Upper lobe of left lung (tissue), 6 donors: ENCODE results near the gene HIF1A. TPM values are rescaled to one million over a fixed set of nuclear protein-coding genes. Genes with fewer than 3 reads are reported as not detected.

Experiments
- ATAC-seq, 2 donors: fragments of 200-7000 bp; cut with Tn5 transposase; one replicate each; pipeline ENCODE4 v1.9.1; 2022; ENCODE audit warnings: mild to moderate bottlenecking in 2 of 2, moderate library complexity in 2 of 2; ENCODE audit not compliant: low FRiP score in 2 of 2
- DNase-seq, 2 donors: peaks; one replicate each; pipeline ENCODE4 v3.0.0-alpha.2; 2019 to 2020
- H3K27ac ChIP-seq, 4 donors: fragments of 200-600 bp; sonication (generic); one replicate each; pipeline ENCODE4 v1.5.1; 2016 to 2019
- H3K27me3 ChIP-seq, 4 donors: fragments of 200-600 bp; sonication (generic); one replicate each; pipeline ENCODE4 v1.5.1; 2017 to 2019
- H3K36me3 ChIP-seq, 4 donors: fragments of 200-600 bp; sonication (generic); one replicate each; pipeline ENCODE4 v1.5.1; 2016 to 2019
- H3K4me1 ChIP-seq, 4 donors: fragments of 200-600 bp; sonication (generic); one replicate each; pipeline ENCODE4 v1.5.1; 2018 to 2019
- H3K4me3 ChIP-seq, 4 donors: fragments of 200-600 bp; sonication (generic); one replicate each; pipeline ENCODE4 v1.5.1; 2017 to 2019; ENCODE audit warnings: mild to moderate bottlenecking in 2 of 4, moderate library complexity in 1 of 4
- H3K9me3 ChIP-seq, 4 donors: fragments of 200-600 bp; sonication (generic); one replicate each; pipeline ENCODE4 v1.5.1; 2018 to 2019
- EP300 ChIP-seq, 4 donors: sonication (generic); formaldehyde crosslinking; IDR thresholded peaks; one replicate each; pipeline ENCODE4 v1.5.1; 2017; ENCODE audit warnings: antibody characterized with exemption in 4 of 4, control low read depth in 2 of 4
- POLR2A ChIP-seq, 4 donors: fragments of 450-650 bp; IDR thresholded peaks; one replicate each; pipeline ENCODE4 v1.5.1; 2016 to 2017; ENCODE audit warnings: antibody characterized with exemption in 4 of 4, mild to moderate bottlenecking in 2 of 4
- POLR2AphosphoS5 ChIP-seq, 2 donors: sonication (generic); formaldehyde crosslinking; IDR thresholded peaks; one replicate each; pipeline ENCODE4 v1.5.1; 2017; ENCODE audit warnings: antibody characterized with exemption in 2 of 2
- WGBS, 2 donors: methylation state at CpG; one replicate each; pipeline ENCODE4 v1.1.5; 2017 to 2018; 5-methylcytosine and 5-hydroxymethylcytosine counted together
- total RNA-seq, 6 donors: library from RNA; depleted of rRNA in 4 of 6; stranded (reverse); fragments of >200 nt in 4 of 6; gene quantifications; one replicate each; pipeline versions ENCODE4 v1.1.0 to v1.2.1, GENCODE V29; 2016 to 2021
- TF ChIP-seq, protein P1 (sequence below), 6 experiments: fragments of 450-650 bp in 4 of 6; fragments of 200-600 bp in 2 of 6; sonication (generic) in 2 of 6; IDR thresholded peaks; one replicate each; pipeline ENCODE4 v1.5.1; 2016 to 2019; ENCODE audit warnings: antibody characterized with exemption in 6 of 6
- donor health status: DM: no; HTN: no; CAD: no; lungs with moderate emphysema.
- donor health status: DM: no; HTN: yes; CAD: no; lungs with severe emphysema.

The HIF1A gene
- 100 to 1,000 TPM in 4 of 6 donors, 10 to 100 TPM in 2; 72.1 to 131 (median 116) TPM for total RNA-seq

DNA sequence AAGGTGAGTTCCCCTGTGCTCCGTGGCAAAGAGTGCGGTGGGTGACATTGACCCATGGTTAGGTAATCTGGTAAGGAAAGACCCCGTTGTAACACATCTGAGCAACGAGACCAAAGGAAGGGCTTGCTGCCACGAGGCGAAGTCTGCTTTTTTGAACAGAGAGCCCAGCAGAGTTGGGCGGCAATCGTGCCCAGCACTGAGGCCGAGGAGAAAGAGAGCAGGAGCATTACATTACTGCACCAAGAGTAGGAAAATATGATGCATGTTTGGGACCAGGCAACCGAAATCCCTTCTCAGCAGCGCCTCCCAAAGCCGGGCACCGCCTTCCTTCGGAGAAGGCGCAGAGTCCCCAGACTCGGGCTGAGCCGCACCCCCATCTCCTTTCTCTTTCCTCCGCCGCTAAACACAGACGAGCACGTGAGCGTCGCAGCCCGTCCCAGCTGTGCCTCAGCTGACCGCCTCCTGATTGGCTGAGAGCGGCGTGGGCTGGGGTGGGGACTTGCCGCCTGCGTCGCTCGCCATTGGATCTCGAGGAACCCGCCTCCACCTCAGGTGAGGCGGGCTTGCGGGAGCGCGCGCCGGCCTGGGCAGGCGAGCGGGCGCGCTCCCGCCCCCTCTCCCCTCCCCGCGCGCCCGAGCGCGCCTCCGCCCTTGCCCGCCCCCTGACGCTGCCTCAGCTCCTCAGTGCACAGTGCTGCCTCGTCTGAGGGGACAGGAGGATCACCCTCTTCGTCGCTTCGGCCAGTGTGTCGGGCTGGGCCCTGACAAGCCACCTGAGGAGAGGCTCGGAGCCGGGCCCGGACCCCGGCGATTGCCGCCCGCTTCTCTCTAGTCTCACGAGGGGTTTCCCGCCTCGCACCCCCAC lies at the start of gene HIF1A:
TSS of gene HIF1A (plus strand) at position 684 of the 865 bp plus-strand sequence. CDS start 292 bp downstream, outside the sequence.
- peak; percentile 97 to 98 for DNase-seq
- H3K4me3 ChIP-seq = peak within 1 kb of the TSS; percentile 64 to 82 (median 72)
- 1 to 8% methylated on average over 6 to 55 of the region's 68 CpGs for WGBS, 2 donors
- peaks cover 16 to 29% (median 22%) of the 10 kb centered on the region in 4 donors for H3K4me1 ChIP-seq
- peak; percentile 96 to 99 for TF ChIP-seq POLR2AphosphoS5 (IDR thresholded peaks at IDR 0.05)
- TF ChIP-seq POLR2A (IDR thresholded peaks at IDR 0.05) = peak in 3 of 4 donors; percentile 81 to 99 (median 97)
- peak in 1 of 4 donors; percentile 36 for TF ChIP-seq EP300 (IDR thresholded peaks at IDR 0.05)
- TF ChIP-seq, protein P1, sequence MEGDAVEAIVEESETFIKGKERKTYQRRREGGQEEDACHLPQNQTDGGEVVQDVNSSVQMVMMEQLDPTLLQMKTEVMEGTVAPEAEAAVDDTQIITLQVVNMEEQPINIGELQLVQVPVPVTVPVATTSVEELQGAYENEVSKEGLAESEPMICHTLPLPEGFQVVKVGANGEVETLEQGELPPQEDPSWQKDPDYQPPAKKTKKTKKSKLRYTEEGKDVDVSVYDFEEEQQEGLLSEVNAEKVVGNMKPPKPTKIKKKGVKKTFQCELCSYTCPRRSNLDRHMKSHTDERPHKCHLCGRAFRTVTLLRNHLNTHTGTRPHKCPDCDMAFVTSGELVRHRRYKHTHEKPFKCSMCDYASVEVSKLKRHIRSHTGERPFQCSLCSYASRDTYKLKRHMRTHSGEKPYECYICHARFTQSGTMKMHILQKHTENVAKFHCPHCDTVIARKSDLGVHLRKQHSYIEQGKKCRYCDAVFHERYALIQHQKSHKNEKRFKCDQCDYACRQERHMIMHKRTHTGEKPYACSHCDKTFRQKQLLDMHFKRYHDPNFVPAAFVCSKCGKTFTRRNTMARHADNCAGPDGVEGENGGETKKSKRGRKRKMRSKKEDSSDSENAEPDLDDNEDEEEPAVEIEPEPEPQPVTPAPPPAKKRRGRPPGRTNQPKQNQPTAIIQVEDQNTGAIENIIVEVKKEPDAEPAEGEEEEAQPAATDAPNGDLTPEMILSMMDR (IDR thresholded peaks at IDR 0.05) = peak in 2 of 6 experiments; percentile 19 to 27
- H3K9me3 ChIP-seq = no peaks in the 10 kb centered on the region
- no peaks in the 10 kb centered on the region for H3K27me3 ChIP-seq
- ATAC-seq = peak; percentile 98 to 99
- peak within 1 kb of the TSS; percentile 95 to 100 (median 97) for H3K27ac ChIP-seq
- no peaks in the 10 kb centered on the region for H3K36me3 ChIP-seq

DNA sequence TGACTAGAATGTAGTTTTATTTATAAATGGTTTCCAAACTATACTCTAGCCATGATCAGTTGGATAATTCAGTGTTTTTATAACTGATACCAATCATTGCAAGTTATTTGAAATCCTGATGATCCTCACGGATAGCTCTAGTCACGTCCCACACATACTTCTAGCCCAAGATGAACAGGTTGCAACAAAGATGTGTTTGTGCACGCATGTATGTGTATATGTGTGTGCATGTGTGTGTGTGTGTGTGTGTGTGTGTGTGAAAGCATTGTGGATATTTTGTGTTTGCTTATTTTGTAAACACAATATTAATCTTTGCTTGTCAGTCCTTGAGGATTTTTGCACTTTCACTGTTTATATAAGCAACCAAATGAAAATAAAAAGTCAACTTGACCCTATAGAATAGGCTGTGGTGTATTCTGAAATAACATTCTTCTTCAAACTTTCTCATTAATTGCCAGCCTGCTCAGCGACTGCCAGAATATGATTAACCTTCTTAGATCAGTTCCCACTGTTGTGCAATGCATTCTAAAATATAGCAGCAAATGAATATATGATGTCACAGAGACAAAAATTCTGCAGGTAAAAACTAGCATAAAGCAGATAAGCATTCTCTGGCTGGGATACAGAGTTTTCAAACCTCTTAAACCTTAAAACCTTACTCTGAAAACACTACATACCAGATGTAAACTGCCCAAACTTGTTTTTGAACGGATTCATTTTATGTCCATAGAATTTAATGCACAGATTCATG lies 48.8 kb upstream of the HIF1A start:
- no peak for DNase-seq
- ATAC-seq = no peak
- no peaks in the 10 kb centered on the region for H3K27me3 ChIP-seq
- no peaks in the 10 kb centered on the region for H3K36me3 ChIP-seq
- no peaks in the 10 kb centered on the region for H3K4me1 ChIP-seq
- H3K9me3 ChIP-seq = no peaks in the 10 kb centered on the region
- WGBS, 2 donors = 85 to 89% methylated on average over 5 of the region's 5 CpGs
- TF ChIP-seq POLR2AphosphoS5 (IDR thresholded peaks at IDR 0.05) = no peak
- no peak for TF ChIP-seq POLR2A (IDR thresholded peaks at IDR 0.05)
- no peak for TF ChIP-seq EP300 (IDR thresholded peaks at IDR 0.05)
- TF ChIP-seq, protein P1 (IDR thresholded peaks at IDR 0.05) = no peak
- H3K4me3 ChIP-seq = no peak overlapping the region
- H3K27ac ChIP-seq = no peak overlapping the region

DNA sequence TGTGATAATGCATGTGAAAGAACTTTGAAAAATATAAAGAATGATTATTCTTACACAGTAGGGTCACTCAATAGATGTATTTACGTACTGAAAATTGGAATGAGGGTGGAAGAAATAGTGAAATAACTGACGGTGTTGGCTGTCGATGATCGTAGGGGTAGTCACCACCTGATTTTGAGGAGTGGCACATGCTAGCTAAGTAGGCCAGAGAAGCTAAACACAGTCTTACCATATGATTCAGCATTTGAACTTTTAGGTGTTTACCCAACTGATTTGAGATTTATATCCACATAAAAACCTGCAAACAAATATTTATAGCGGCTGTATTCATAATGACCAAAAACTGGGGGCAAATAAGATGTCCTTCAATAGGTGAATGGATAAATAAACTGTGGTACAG lies 47.6 kb upstream of the HIF1A start:
- H3K4me3 ChIP-seq = no peak overlapping the region
- 92 to 94% methylated on average over 5 of the region's 5 CpGs for WGBS, 2 donors
- H3K4me1 ChIP-seq = no peaks in the 10 kb centered on the region
- no peak for TF ChIP-seq EP300 (IDR thresholded peaks at IDR 0.05)
- TF ChIP-seq POLR2AphosphoS5 (IDR thresholded peaks at IDR 0.05) = no peak
- TF ChIP-seq, protein P1 (IDR thresholded peaks at IDR 0.05) = no peak
- no peak for TF ChIP-seq POLR2A (IDR thresholded peaks at IDR 0.05)
- ATAC-seq (no peak), DNase-seq (no peak)
- H3K9me3 ChIP-seq = no peaks in the 10 kb centered on the region
- H3K27ac ChIP-seq = no peak overlapping the region
- H3K36me3 ChIP-seq = no peaks in the 10 kb centered on the region
- no peaks in the 10 kb centered on the region for H3K27me3 ChIP-seq

DNA sequence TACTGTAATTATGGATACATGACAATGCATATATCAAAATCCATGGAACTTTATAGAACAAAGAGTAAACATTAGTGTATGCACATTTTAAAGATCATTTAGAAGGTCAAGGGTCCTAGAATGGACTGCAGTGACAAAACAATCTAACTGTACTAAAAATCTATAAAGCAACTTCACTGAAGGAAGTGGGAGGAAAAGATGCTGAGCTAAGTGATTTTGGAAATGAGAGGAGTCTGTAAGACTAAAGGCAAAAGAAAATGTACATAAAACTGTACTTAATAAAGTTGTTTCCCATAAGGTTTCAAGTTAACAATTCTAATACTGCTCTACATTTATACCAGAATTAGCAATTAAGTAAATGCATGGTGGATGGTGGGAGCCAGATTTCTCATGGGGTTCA lies 46.9 kb upstream of the HIF1A start:
- TF ChIP-seq POLR2A (IDR thresholded peaks at IDR 0.05) = no peak
- TF ChIP-seq EP300 (IDR thresholded peaks at IDR 0.05) = no peak
- TF ChIP-seq POLR2AphosphoS5 (IDR thresholded peaks at IDR 0.05) = no peak
- TF ChIP-seq, protein P1 (IDR thresholded peaks at IDR 0.05) = no peak
- no peak for DNase-seq
- Histone ChIP-seq H3K27me3 (no peaks in the 10 kb centered on the region), H3K36me3 (no peaks in the 10 kb centered on the region), H3K9me3 (no peaks in the 10 kb centered on the region), H3K4me1 (peaks cover 0 to 3% (median under 1%) of the 10 kb centered on the region in 4 donors), H3K27ac (no peak overlapping the region), H3K4me3 (no peak overlapping the region)
- no peak for ATAC-seq
